ENCODE results near the gene MAP2K1.

DNA sequence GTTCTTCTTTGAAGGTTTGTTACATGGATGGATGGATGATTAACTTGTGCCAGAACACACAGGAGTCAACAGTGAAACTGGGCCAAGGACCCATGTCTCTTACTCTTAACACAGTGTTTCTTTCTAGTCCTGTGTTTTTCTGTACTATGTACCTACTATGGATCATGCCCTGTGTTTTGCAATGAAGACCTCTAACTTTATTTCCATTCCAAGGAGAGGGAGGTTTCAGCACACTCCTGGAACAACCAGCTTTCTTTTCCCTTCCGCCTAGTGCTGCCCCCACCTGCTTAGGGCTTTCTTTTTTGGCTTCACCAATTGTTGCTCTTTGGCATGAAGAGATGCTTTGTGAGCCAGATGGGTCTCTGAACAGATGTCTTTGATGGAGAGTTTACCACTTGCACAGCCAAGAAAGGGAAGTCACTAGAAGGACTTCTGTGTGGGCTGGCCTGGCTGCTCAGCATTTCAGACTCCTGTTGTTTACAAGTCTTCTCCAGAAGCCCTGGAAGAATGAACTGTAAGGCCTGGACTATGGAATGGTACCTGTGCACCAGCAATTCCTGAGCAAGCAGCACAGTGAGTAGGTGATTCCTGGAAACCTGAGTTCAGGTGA lies 66.4 kb downstream of the MAP2K1 start:
- TF ChIP-seq, protein P1, sequence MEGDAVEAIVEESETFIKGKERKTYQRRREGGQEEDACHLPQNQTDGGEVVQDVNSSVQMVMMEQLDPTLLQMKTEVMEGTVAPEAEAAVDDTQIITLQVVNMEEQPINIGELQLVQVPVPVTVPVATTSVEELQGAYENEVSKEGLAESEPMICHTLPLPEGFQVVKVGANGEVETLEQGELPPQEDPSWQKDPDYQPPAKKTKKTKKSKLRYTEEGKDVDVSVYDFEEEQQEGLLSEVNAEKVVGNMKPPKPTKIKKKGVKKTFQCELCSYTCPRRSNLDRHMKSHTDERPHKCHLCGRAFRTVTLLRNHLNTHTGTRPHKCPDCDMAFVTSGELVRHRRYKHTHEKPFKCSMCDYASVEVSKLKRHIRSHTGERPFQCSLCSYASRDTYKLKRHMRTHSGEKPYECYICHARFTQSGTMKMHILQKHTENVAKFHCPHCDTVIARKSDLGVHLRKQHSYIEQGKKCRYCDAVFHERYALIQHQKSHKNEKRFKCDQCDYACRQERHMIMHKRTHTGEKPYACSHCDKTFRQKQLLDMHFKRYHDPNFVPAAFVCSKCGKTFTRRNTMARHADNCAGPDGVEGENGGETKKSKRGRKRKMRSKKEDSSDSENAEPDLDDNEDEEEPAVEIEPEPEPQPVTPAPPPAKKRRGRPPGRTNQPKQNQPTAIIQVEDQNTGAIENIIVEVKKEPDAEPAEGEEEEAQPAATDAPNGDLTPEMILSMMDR (IDR thresholded peaks at IDR 0.05), result no peak
- TF ChIP-seq POLR2A (IDR thresholded peaks at IDR 0.05) (no peak), POLR2AphosphoS5 (IDR thresholded peaks at IDR 0.05) (no peak)

All from transverse colon (tissue), 4 donors.